Activated CD4-positive, alpha-beta T cell treated with anti-CD3 and anti-CD28 coated beads, Interleukin-10, Interleukin-2, amounts not matched to agents 100 ng/mL and 50 ng/mL, durations not matched to agents 16 hours and 8 hours (primary cell): ENCODE data around the gene UPK3BL2.
"Not testable (repeated sequence)": the region's sequence is repeated elsewhere in the genome, so short reads cannot be mapped to it uniquely, and the experiment has no call there.

Source experiments
- DNase-seq: peaks from one replicate; pipeline ENCODE4 v3.0.0-alpha.2; 2020

UPK3BL2 gene, protein sequence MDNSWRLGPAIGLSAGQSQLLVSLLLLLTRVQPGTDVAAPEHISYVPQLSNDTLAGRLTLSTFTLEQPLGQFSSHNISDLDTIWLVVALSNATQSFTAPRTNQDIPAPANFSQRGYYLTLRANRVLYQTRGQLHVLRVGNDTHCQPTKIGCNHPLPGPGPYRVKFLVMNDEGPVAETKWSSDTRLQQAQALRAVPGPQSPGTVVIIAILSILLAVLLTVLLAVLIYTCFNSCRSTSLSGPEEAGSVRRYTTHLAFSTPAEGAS

DNA sequence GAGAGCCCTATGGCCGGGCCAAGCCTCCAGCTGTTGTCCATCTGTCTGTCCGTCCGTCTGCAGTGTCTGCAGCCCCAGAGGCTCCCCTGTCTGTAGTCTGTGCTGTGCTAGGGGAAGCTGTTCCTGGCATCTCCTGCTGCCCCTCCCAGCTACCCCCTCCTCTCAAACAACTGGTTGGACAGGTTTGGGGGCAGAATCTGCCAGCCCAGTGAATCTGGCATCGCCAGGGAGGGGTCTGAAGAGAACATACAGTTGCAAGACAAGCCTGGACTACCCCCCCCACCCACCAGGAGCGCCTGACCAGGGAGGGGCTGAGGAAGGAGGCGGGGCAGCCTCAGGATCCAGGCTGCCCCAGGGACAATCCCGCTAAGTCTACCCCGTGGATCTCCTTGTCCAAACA is at the start of gene UPK3BL2:
UPK3BL2 (minus strand) TSS at position 101 of the 400 bp plus-strand sequence; CDS start at position 41, 60 bp downstream.
- not testable (repeated sequence) for DNase-seq

DNA sequence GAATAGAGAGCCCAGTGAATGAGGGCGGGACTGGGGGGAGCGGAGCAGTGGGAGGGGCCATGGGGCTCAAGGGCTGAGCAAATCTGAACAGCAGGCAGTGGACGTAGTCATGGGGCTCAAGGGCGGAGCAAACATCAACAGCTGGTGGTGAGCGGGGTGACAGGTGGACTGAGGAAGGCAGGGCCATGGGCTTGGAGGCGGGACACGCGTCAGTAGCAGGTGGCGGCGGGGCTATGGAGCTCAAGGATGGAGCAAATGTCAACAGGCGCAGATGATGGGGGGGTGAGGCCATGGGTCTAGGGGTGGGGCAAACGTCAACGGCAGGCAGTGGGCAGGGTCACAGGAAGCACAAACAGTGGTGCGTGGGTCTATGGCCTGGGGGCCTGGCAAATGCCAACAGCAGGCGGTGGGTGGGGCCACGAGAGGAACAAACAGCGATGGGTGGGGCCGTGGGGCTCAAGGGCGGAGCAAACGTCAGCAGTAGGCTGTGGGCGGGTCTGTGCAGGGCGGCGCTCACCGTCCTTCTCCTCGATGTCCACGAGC is 49.1 kb upstream of the UPK3BL2 start:
- not testable (repeated sequence) for DNase-seq

DNA sequence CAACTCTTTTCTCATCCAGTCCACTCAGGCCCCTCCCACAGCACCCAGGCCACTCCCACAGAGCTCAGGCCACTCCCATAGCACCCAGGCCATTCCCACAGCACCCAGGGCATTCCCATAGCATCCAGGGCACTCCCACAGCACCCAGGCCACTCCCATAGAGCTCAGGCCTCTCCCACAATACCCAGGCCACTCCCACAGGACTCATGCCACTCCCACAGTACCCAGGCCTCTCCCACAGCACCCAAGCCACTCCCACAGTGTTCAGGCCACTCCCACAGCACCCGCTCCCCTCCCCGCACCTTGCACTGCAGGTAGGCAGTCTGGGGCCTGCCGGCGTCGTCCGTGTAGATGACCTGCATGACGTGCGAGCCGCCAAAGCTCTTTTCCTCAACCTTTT is 46.4 kb upstream of the UPK3BL2 start:
- DNase-seq = not testable (repeated sequence)

DNA sequence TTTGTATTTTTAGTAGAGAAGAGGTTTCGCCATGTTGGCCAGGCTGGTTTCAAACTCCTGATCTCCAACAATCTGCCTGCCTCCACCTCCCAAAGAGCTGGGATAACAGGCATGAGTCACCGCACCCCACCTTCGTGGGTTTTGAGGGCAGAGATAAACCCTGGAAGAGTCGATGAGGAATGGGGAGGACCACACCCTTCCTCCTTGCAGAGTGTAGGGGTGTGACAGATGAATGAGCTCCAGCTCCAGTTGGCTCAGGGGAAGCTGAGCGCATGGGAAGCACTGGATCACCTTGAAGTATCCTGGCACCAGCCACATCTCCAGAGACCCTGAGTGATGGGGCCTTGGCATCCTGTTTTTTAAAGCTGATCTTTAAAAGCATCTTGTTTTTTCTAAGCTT is 40.0 kb upstream of the UPK3BL2 start:
- DNase-seq = not testable (repeated sequence)

DNA sequence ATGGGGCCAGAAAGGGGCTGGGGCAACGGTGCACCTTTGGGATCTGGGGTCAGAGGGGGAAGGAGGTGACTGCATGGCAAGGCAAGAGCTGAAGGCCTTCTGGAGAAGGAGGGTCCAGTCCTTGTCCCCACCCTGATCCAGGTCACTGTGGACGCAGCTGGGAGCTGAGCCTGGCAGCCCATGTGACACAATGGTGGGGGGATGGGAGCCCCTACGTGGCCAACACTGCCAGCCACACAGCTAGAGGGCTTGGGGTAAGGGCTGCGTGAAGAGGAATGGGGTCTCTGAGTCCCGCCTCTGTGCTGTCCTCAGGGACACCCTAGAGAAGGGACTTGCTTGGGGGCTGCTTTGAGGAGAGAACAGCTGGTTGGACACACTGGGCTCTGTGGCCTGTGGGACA is 38.2 kb upstream of the UPK3BL2 start:
- not testable (repeated sequence) for DNase-seq

DNA sequence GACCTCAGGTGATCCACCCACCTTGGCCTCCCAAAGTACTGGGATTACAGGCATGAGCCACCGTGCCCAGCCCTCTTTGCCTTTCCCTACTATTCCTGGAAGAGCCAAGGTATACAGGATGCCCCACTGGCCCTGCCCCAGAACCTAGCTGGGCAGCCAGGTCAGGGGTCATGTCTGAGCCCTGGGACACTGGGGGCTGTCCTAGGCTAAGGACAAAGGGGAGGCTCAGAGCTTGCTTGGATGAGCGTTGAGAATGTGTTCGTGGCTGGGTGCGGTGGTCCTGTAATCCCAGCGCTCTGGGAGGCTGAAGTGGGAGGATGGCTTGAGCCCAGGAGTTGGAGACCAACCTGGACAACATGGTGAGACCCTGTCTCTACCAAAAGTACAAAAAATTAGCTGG is 35.0 kb upstream of the UPK3BL2 start:
- not testable (repeated sequence) for DNase-seq

DNA sequence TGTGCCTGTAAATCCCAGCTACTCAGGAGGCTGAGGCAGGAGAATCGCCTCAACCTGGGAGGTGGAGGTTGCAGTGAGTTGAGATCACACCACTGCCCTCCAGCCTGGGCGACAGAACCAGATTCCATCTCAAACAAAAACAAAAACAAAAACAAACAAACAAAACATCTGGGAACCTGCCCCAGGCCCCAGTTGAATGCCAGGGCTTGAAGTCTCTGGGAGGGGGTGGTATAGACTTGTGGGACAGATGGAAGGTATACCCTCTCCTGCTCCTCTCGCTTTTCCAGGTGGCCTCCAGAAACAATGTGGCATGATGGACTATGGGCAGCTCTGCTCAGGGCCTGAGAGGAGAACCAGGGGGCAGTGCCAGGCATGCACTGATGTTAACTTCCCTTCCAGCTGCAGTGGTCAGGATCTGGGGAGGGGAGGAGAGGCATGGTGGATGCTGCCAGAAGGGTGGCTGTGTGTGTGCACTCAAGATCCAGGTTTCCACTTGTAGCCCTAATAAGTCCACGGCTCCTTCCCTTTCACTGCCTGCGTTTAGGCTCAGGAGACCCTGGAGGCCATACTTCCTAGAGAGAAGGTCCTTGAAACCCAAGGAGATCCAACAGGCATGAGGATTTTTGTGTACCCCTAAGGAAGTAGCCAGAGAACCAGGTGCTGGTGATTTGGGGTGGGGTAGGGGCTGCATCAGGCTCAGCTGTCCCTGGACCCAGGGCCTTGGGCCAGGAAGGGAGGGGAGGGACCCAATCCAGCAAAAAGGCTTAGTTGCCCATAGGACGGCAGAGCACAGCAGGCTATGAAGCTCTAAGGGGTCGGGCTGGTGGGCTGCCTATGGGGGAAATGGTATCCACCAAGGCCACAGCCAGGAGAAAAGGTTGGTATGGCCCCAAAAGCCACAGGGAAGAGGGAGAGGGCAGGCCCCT is 34.1 kb upstream of the UPK3BL2 start:
- DNase-seq = not testable (repeated sequence)

DNA sequence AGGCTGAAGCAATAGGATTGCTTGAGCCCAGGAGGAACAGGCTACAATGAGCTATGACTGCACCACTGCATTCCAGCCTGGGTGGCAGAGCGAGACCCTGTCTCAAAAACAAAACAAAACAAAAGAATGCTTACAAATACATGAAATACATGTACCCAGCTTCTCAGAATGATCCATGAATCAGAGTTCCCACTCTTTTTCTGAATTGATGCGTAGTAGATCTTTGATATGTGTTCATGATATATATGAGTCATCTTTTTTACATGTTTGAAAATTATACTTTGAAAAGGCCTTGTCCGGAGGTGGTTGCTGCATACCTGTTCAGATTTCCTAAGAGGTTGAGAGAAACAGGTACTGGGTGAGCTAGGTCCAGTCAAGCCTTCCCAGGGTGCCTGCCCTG is 32.9 kb upstream of the UPK3BL2 start:
- DNase-seq = not testable (repeated sequence)

DNA sequence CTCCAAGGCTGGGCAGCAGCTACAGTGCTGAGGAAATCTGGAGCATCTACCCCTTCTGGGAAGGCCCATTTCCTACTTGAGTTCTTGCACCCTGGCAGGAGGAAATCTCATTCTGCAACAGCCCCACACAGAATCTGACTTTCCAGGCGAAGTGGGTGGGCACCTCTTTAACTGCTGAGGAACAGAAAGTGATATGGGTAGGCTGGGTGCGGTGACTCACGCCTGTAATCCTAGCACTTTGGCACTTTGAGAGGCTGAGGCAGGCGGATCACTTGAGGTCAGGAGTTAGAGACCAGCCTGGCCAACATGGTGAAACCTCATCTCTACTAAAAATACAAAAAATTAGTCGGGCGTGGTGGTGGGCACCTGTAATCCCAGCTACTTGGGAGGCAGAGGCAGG is 31.1 kb upstream of the UPK3BL2 start:
- not testable (repeated sequence) for DNase-seq

DNA sequence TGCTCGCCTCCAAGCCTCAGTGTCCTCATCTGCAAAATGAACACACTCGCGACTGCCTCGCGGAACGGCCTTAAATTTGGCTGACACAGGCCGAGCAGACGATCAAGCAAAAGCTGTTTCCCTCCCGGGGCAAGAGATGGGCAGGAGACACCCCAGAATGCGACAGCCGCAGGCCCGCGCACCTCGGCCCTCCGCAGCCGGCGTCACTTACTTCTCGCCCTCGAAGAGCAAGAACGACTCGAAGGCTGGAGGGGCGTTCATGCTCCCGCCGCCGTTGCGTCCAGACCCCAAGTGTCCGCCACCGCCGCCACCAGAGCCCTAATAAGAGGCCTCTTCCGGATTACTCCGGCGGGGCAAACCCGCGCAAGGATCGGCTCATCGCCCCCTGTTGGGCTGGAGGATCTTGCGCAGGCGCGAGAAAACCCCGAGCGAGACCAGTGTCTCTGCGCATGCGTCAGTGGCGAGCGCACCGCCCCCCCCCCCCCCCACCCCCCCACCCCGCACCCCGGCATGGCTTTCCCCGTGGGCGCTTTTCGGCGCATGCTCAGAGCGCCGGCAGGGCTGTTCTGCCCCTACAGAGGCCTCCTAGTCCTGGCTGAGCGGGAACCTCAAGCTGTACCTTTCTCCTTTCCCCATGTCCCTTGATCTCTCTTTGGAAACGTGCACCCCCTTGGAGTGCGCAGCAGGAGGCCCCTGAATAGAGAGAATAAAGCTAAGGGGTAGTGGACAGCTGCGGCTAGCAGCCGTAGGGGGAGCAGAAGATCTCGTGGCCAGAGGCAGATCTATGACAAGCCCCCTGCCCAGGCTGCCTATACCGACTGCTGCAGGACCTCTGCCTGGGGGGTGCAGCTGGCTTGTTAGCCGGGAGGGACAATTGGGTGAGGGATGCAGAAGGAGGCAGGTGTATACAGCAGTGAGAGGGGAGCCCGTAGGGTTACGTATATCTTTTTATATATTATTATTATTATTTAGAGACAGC is 29.1 kb upstream of the UPK3BL2 start, which contains the start of gene POLR2J3:
POLR2J3 (minus strand) TSS at position 323 of the 979 bp plus-strand sequence; CDS start at position 261, 62 bp downstream.
- peak; percentile 99 for DNase-seq

DNA sequence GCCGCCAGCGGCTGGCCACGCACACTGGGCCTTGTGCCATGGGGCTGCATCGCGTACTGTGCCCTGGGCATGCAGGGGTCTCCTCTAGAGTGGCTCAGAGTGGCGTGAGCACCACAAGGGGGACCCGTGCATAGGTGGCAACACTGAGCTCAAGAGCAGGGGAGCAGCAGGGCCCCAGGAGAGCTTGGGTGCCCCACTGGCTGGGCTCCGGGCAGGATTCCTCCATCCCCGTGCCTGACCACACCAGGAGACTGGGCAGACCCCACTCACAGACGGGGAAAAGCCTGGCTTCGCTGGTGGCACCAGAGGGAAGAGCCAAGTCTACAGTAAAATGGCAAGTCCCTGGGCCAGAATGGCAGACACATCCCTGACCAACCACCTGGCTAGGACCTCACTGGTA is 25.1 kb upstream of the UPK3BL2 start:
- not testable (repeated sequence) for DNase-seq

DNA sequence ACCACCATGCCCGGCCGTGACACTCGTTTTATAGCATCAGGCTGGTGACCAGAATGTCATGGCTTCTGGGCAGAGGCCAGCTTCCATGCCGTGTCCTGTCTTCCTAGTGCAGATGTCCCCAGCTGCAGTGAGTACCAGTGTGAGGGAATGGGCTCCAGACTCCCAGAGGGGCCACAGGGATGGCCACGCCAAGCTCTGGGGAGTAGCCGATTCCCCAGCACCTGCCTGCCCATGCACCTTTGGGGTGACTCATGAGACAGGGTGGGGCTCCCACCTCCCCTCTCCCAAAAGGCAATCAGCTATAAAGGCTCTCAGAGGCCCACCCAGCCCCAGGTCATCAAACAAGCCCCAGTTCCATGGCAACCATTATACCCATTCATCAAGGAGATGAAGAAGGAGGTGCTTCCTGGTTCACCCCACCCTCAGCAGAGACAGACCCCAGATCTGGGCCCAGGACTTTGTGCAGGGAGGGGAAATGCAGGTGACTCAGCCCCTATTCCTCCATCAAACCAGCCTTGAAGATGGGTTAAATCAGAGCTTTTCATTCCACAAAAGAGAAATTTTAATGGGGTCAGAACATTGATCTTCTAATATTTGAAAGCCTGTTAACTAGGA is 7.4 kb upstream of the UPK3BL2 start, which contains the start of gene SPDYE2:
SPDYE2 (plus strand) TSS at position 419 of the 615 bp plus-strand sequence. CDS start 2,030 bp downstream, outside the sequence.
- DNase-seq = not testable (repeated sequence)

DNA sequence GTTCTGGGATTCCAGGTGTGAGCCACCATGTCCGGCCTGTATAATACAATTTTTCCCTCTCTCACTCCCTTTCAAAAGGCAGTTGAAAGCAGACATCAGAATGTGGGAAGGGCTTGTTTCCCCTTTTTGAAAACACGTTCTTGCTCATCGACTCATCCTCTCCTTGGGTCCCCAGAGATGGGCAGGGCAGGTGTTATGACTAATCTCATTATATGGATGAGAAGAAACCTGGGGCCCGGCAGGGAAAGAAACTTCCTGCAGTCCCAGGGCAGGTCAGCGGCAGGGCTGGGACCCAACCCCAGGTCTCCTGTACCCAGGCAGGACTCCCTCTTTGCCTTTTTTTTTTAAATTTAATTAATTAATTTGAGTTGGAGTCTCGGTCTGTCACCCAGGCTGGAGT is 2.9 kb upstream of the UPK3BL2 start:
- DNase-seq = not testable (repeated sequence)

DNA sequence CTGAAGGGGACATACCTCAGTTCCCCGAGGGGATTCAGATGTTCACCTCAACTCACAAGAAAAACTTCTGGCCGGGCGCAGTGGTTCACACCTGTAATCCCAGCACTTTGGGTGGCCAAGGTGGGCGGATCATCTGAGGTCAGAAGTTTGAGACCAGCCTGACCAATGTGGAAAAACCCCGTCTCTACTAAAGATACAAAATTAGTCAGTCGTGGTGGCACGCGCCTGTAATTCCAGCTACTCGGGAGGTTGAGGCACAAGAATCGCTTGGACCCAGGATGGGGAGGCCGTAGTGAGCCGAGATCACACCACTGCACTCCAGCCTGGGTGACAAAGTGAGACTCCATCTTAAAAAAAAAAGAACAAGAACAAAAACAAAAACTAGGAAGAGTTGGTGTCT is 1.8 kb upstream of the UPK3BL2 start:
- not testable (repeated sequence) for DNase-seq

DNA sequence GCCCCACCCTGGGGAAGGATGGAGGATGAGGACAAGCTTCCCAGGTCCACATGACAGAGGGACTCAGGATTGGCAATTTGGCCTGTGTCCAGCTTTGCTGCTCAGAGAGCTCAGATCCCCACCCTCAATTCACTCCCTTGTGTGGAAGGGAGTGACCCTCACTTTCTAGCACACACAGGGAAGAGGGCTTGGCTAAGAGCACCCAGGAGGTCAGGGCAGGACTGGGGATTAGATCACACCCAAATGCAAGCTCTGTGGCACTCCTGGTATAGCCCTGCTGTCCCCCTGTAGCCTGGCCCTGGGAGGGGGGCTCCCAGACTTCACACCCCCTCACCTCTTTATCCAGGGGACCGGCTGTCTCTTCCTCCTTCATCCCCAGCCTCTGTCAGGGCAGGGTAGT is 876 bp upstream of the UPK3BL2 start:
- not testable (repeated sequence) for DNase-seq

DNA sequence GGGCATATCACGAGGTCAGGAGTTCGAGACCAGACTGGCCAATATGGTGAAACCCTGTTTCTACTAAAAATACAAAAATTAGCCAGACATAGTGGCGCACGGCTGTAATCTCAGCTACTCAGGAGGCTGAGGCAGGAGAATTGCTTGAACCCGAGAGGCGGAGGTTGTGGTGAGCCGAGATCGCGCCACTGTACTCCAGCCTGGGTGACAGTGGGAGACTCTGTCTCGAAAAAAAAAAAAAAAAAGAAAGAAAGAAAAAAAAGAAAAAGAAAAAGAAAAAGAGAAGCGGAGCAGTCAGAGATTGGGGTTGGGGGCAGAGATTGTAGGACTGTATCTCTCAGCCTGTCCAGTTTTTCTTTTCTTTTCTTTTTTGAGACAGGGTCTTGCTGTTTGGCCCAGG is 725 bp downstream of the UPK3BL2 start:
- DNase-seq = not testable (repeated sequence)

DNA sequence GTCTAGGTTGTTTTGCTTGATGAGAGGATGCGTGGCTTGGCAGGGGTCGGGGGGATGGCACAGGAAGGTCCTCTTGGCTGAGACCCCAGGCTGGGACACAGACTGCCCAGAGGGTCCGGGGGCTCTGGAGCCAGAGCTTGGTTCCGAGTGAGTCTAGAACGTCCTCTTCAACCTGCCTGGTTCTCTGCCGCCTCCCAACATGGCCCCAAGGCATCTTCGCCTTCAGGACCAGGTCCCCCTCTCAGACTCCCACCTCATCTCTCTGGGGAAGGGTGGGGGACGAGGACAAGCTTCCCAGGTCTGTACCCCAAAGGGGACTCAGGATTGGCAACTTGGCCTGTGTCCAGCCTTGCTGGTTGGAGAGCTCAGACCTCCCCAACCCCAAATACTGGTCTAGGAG is 1.4 kb downstream of the UPK3BL2 start:
- DNase-seq = not testable (repeated sequence)

DNA sequence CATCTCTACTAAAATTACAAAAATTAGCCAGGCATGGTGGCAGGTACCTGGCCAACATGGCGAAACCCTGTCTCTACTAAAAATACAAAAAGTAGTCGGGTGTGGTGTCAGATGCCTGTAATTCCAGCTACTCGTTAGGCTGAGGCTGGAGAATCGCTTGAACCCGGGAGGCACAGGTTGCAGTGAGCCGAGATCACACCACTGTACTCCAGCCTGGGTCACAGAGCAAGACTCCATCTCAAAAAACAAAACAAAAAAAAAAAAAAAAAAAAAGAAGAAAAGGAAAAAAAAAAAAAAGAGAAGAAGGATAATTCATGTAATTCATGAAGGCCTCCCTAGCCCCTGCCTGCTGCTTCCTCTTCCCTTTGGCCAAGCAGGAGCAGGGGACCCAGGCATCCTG is 2.9 kb downstream of the UPK3BL2 start:
- not testable (repeated sequence) for DNase-seq

DNA sequence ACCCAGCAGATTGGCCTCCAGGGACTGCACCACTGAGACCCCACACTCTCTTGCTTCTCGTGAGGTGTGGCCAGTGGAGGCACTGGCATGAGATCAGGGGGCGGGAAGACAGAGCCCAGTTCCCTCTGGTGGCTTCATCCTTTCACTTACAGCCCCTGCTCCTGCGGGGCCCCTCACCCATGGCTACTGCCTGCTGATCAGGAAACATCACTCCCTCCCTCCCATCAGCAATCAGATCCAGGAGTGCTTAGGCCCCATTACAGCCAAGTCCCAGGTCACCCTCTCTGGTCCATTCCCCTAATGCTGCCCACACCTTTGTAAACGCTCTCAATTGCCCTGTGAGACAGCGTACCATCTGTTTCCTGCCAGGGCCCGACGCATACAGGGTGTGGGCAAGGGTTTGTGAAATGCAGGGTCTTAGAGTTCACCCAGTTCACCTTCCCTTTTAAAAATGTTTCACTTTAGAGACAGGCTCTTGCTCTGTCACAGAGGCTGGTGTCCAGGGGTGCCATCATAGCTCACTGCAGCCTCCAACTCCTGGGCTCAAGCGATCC is 8.4 kb downstream of the UPK3BL2 start:
- DNase-seq = not testable (repeated sequence)

DNA sequence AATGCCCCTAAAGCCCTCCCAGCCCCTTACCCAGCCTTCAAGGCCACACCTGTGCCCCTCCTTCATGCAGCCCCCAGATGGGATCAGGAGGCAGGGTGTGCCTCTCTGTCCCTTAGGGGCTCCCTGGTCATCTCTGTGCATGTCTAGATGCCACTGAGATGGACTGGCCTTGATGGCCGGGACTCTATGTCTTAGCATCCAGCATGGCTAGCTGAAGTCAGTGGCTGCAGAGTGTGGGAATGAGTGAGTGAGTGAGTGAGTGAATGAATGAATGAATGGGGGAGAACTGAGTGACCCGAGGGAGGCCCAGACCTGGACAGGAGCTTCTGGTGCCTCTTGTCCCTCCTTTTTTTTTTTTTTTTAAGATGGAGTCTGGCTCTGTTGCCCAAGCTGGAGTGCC is 11.4 kb downstream of the UPK3BL2 start:
- DNase-seq = not testable (repeated sequence)

DNA sequence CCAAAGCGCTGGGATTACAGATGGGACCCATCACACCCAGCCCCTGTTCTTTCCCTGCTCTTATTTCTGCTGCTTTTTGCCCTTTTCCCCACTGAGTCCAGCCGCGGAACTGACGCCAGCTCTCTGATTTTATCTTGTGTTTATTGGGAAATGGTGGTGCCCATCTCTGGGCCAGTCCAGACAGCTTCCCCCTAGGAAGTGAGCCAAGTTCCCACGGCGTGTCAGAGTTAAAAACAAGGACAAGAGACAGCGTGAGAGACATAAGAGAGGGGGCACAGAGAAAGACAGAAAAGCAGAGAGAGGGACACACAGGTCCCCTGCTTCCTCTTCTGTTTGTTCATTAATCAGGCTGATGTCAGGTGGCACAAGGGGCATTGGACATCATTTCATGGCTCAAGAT is 11.9 kb downstream of the UPK3BL2 start:
- DNase-seq = not testable (repeated sequence)
